Measurements from ENCODE around the gene FKBP14.

FKBP14 gene

GRCh38 chr7:29991937-29992336, 34.6 kb downstream of the FKBP14 start:
- no peak for DNase-seq

- DNase-seq, result no peak
Measured at GRCh38 chr7:29990931-29991330, 35.6 kb downstream of the FKBP14 start.

GRCh38 chr7:29989257-29989995, 37.1 kb downstream of the FKBP14 start, which contains the start of gene SCRN1:
Gene SCRN1 (minus strand): TSS chr7:29989801. CDS start chr7:29969067, 20,734 bp downstream.
- peak in 49 of 58 donors; percentile 31 to 74 (median 58) for DNase-seq

GRCh38 chr7:29988424-29989256, 37.9 kb downstream of the FKBP14 start:
- peak in 43 of 58 donors; percentile 21 to 76 (median 48) for DNase-seq

GRCh38 chr7:29987811-29988317, 38.6 kb downstream of the FKBP14 start:
- DNase-seq, result no peak

- no peak for DNase-seq
Measured at GRCh38 chr7:29987083-29987482, 39.4 kb downstream of the FKBP14 start.

GRCh38 chr7:29980151-29980550, 46.4 kb downstream of the FKBP14 start:
- no peak for DNase-seq

GRCh38 chr7:29977886-29978651, 48.4 kb downstream of the FKBP14 start:
- DNase-seq, result no peak

- DNase-seq, result peak in 33 of 58 donors; percentile 20 to 76 (median 45)
Measured at GRCh38 chr7:29976673-29977415, 49.7 kb downstream of the FKBP14 start.

- DNase-seq, result no peak
Measured at GRCh38 chr7:29976266-29976665, 50.2 kb downstream of the FKBP14 start.

- DNase-seq, result no peak
Measured at GRCh38 chr7:29975561-29975960, 50.9 kb downstream of the FKBP14 start.

GRCh38 chr7:29974286-29974685, 52.2 kb downstream of the FKBP14 start:
- no peak for DNase-seq

- DNase-seq, result no peak
Measured at GRCh38 chr7:29972315-29972669, 54.2 kb downstream of the FKBP14 start.

- no peak for DNase-seq
Measured at GRCh38 chr7:29971566-29972314, 54.8 kb downstream of the FKBP14 start.

- DNase-seq, result no peak
Measured at GRCh38 chr7:29970158-29970557, 56.3 kb downstream of the FKBP14 start.

- DNase-seq, result no peak
Measured at GRCh38 chr7:29969738-29970137, 56.8 kb downstream of the FKBP14 start.

GRCh38 chr7:29968683-29969395, 57.7 kb downstream of the FKBP14 start:
- DNase-seq, result peak in 20 of 58 donors; percentile 18 to 70 (median 34)

- peak in 3 of 58 donors; percentile 16 to 53 (median 22) for DNase-seq
Measured at GRCh38 chr7:29965030-29965429, 61.5 kb downstream of the FKBP14 start.

GRCh38 chr7:29962035-29962434, 64.5 kb downstream of the FKBP14 start:
- DNase-seq, result no peak

Measured in anterior cingulate cortex (tissue), 58 donors.